Activated CD8-positive, alpha-beta T cell treated with anti-CD3 and anti-CD28 coated beads for 36 hours (primary cell): ENCODE measurements around the gene PHC2. TPM values are rescaled to one million over a fixed set of nuclear protein-coding genes. Genes with fewer than 3 reads are reported as not detected.

Experiments used
- ATAC-seq: fragments of 200-7000 bp; cut with Tn5 transposase; one replicate; pipeline ENCODE4 v1.10.0; 2021; ENCODE audit warnings: mild to moderate bottlenecking, moderate library complexity
- CTCF ChIA-PET: fragments of 350-600 bp; sonication (Branson Sonifier 250); formaldehyde crosslinking; loops from one replicate; lab custom pipeline; 2021; ENCODE audit warnings: antibody characterized with exemption; lab: Charles Lee
- POLR2A ChIA-PET: fragments of 350-600 bp; sonication (Branson Sonifier 250); formaldehyde crosslinking; loops from one replicate; lab custom pipeline; 2021; ENCODE audit warnings: antibody characterized with exemption; lab: Charles Lee
- DNase-seq: peaks from one replicate; pipeline ENCODE4 v3.0.0-alpha.2; 2020
- H3K27ac Mint-ChIP-seq: one replicate; pipeline ENCODE4 v1.8.0; 2021; ENCODE audit warnings: mild to moderate bottlenecking, mixed read lengths
- H3K27me3 Mint-ChIP-seq: one replicate; pipeline ENCODE4 v1.8.0; 2021; ENCODE audit warnings: mixed read lengths
- H3K36me3 Mint-ChIP-seq: one replicate; pipeline ENCODE4 v1.8.0; 2021; ENCODE audit warnings: low read depth, mixed read lengths
- H3K4me1 Mint-ChIP-seq: one replicate; pipeline ENCODE4 v1.8.0; 2021; ENCODE audit warnings: low read depth, mixed read lengths
- H3K4me3 Mint-ChIP-seq: one replicate; pipeline ENCODE4 v1.8.0; 2021; ENCODE audit warnings: mild to moderate bottlenecking, moderate library complexity, mixed read lengths
- H3K9me3 Mint-ChIP-seq: one replicate; pipeline ENCODE4 v1.8.0; 2021; ENCODE audit warnings: mixed read lengths
- intact Hi-C: fragments of 100-400 bp; cut with micrococcal nuclease; formaldehyde crosslinking; loops from one replicate; pipeline ENCODE4 v1.10.0; 2022
- total RNA-seq, 2 experiments: library from RNA; stranded (reverse); gene quantifications; one replicate each; pipeline ENCODE4 v1.2.3, GENCODE V29; 2021
- TF ChIP-seq, protein P1 (sequence below): fragments of 200-600 bp; IDR thresholded peaks from one replicate; pipeline ENCODE4 v1.8.0; 2022; ENCODE audit warnings: antibody characterized with exemption, mild to moderate bottlenecking

Gene PHC2
- total RNA-seq, 2 experiments from 2014 or later: 26.0 to 28.0 TPM

DNA sequence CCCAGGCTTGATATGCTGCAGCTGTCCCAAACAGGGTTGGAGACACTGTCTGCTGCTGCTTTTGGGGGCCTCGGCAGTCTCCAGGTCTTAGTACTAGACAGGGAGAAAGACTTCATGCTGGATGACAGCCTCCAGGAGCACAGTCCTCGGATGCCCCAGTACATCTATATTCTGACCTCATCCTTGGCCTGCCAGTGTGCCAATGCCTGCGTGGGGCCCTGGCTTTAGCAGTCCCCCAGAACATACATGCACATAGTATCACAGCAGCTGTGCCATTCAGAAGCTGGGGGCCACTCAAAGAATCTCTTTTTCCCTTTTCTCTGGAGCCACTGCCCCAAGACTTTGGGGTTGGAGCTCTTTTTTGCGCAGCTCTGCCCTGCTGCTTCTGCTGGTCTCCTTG, 37.1 kb upstream of the PHC2 start:
- ChIA-PET POLR2A (interaction anchor here (1.6 kb wide), 1 partner anchor 36 kb away, joined by 5 read pairs; no protein-coding TSS in a partner anchor), CTCF (interaction anchor here (1.7 to 1.9 kb wide), 2 partner anchors 145 to 172 kb away, joined by 5 to 7 read pairs; no protein-coding TSS in a partner anchor)
- ATAC-seq: no peak
- intact Hi-C loops: no loop called here
- Mint-ChIP-seq H3K36me3 (no peaks in the 10 kb centered on the region), H3K4me1 (peaks cover 15% of the 10 kb centered on the region), H3K27me3 (no peaks in the 10 kb centered on the region), H3K27ac (no peak overlapping the region), H3K9me3 (no peaks in the 10 kb centered on the region), H3K4me3 (no peak overlapping the region)
- no peak for DNase-seq
- TF ChIP-seq, protein P1, sequence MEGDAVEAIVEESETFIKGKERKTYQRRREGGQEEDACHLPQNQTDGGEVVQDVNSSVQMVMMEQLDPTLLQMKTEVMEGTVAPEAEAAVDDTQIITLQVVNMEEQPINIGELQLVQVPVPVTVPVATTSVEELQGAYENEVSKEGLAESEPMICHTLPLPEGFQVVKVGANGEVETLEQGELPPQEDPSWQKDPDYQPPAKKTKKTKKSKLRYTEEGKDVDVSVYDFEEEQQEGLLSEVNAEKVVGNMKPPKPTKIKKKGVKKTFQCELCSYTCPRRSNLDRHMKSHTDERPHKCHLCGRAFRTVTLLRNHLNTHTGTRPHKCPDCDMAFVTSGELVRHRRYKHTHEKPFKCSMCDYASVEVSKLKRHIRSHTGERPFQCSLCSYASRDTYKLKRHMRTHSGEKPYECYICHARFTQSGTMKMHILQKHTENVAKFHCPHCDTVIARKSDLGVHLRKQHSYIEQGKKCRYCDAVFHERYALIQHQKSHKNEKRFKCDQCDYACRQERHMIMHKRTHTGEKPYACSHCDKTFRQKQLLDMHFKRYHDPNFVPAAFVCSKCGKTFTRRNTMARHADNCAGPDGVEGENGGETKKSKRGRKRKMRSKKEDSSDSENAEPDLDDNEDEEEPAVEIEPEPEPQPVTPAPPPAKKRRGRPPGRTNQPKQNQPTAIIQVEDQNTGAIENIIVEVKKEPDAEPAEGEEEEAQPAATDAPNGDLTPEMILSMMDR: no peak

DNA sequence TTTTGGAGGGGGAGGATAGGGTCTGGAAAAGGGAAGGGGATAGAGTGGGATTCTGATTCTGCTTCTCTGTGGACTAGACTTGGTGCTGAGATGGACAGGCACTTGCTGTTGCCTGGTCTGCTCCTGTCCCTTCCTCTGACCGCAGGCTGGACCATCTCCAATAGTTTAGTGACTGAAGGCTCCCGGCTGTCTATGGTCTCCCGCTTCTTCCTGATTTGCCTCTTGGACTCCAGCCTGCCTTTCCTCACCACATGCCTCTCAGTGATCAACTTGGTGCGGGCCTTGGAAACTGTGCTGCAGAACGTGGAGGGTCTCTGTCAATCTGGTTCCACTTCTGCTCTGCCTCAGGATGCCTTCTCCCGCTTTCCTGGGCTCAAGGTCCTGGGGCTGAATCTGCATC, 35.3 kb upstream of the PHC2 start:
- Mint-ChIP-seq H3K27me3 (no peaks in the 10 kb centered on the region), H3K4me1 (peaks cover 6% of the 10 kb centered on the region), H3K9me3 (no peaks in the 10 kb centered on the region), H3K36me3 (no peaks in the 10 kb centered on the region), H3K4me3 (no peak overlapping the region), H3K27ac (no peak overlapping the region)
- no peak for ATAC-seq
- DNase-seq: no peak
- POLR2A ChIA-PET: no interaction called here
- TF ChIP-seq, protein P1: no peak
- CTCF ChIA-PET: interaction anchor here (1.9 kb wide), 1 partner anchor 146 kb away, joined by 5 read pairs; no protein-coding TSS in a partner anchor
- intact Hi-C loops: no loop called here

DNA sequence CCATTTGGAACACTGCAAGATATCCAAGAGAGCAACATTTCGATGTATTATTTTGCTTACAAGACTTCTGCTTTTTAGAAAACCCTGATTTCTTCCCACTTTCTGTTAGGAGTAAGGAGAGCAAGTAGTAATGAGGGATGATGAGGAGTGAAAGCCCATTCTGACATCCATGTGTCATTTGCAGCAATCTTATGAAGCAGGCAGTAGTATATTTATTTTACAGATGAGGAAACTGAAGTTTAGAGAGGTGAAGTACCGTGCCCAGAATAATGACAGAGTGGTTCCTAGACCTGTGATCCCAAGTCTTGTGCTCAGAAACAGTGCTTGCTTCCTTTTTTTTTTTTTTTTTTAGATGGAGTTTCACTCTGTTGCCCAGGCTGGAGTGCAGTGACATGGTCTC, 34.4 kb upstream of the PHC2 start:
- ChIA-PET CTCF (no interaction called here), POLR2A (no interaction called here)
- TF ChIP-seq, protein P1: no peak
- H3K4me1 Mint-ChIP-seq: peaks cover under 1% of the 10 kb centered on the region
- intact Hi-C loops: no loop called here
- no peaks in the 10 kb centered on the region for H3K27me3 Mint-ChIP-seq
- no peak overlapping the region for H3K4me3 Mint-ChIP-seq
- H3K9me3 Mint-ChIP-seq: no peaks in the 10 kb centered on the region
- DNase-seq (no peak), ATAC-seq (no peak)
- no peak overlapping the region for H3K27ac Mint-ChIP-seq
- H3K36me3 Mint-ChIP-seq: no peaks in the 10 kb centered on the region

DNA sequence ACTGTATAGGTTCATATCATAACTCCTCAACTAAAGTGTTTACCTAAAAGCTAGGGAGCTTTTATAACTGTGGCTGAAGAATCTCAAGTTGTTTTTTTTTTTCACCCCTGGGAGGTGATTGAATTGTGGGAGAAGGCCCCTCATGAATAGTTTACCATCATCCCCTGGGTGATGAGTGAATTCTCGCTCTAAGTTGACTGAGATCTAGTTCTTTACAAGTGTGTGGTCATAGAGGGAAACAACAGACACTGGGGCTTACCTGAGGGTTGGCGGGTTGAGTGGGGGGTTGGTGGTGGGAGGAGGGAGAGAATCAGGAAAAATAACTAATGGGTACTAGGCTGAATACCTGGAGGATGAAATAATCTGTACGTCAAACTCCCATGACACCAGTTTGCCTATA, 33.7 kb upstream of the PHC2 start:
- ChIA-PET CTCF (no interaction called here), POLR2A (no interaction called here)
- intact Hi-C loops: no loop called here
- Mint-ChIP-seq H3K4me1 (no peaks in the 10 kb centered on the region), H3K4me3 (no peak overlapping the region), H3K27me3 (no peaks in the 10 kb centered on the region), H3K36me3 (no peaks in the 10 kb centered on the region), H3K9me3 (no peaks in the 10 kb centered on the region), H3K27ac (no peak overlapping the region)
- no peak for DNase-seq
- TF ChIP-seq, protein P1: no peak
- no peak for ATAC-seq

DNA sequence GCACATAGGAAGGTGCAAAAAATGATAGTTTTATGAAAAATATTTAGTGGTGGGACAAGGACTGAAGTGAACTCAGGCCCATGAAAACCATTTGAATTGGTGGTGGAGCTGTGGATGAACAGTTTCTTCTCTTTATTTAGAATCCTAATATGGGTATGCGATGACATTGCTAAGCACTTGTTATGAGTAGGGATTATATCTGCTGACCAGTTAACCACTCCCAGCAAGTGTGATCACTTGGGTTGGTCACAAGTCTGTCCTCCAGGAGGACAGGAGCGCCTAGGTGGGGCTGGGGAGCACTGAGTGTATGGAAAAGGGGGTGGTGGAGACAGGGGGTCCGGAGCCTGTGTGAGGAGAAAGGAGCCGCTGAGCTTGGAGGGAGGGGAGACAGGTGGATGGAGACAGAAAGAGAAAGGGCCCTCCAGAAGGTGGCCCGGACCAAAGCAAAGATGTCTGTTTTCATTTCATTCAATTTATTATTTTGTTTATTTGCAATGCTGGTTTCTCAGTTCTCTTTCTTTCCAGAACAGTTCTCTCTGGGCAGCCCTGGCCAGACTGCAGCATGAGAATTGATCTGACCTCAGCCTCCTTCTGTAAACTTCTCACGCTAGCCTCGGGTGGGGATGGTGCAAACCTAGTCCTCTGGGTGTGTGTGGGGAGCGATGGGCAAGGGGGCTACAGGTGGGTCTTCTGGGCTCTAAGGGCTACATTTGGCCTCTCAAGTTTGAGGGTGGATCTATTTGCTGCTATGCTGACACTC, 31.7 kb upstream of the PHC2 start:
- no peaks in the 10 kb centered on the region for H3K4me1 Mint-ChIP-seq
- DNase-seq: no peak
- H3K27me3 Mint-ChIP-seq: peaks cover 2% of the 10 kb centered on the region
- H3K36me3 Mint-ChIP-seq: no peaks in the 10 kb centered on the region
- no peak for ATAC-seq
- TF ChIP-seq, protein P1: no peak
- ChIA-PET POLR2A (no interaction called here), CTCF (no interaction called here)
- intact Hi-C loops: no loop called here
- no peaks in the 10 kb centered on the region for H3K9me3 Mint-ChIP-seq
- H3K4me3 Mint-ChIP-seq: no peak overlapping the region
- no peak overlapping the region for H3K27ac Mint-ChIP-seq
